GM12878 (cell line): Measurements from ENCODE around the gene ASCC1. TPM values are rescaled to one million over a fixed set of nuclear protein-coding genes. Genes with fewer than 3 reads are reported as not detected.

ENCODE experiments used
- CBX5 ChIP-seq: sonication (generic); IDR thresholded peaks from 2 replicates; pipeline ENCODE4 v1.6.1; 2016; ENCODE audit warnings: low read depth, moderate library complexity, mild to moderate bottlenecking, inconsistent platforms
- CHD2 ChIP-seq: IDR thresholded peaks from 2 replicates; pipeline ENCODE4 v1.6.1; 2011; ENCODE audit warnings: low read depth, low read length, improper control_type of control experiment, borderline replicate concordance
- CREM ChIP-seq: IDR thresholded peaks from 2 replicates; pipeline ENCODE4 v1.6.1; 2014; ENCODE audit warnings: antibody characterized with exemption, low read depth
- E4F1 ChIP-seq: fragments of 450-650 bp; IDR thresholded peaks from 2 replicates; pipeline ENCODE4 v1.6.1; 2018; ENCODE audit warnings: borderline replicate concordance, mild to moderate bottlenecking; ENCODE audit not compliant: partially characterized antibody
- EZH2 ChIP-seq: IDR thresholded peaks from 2 replicates; pipeline ENCODE4 v1.6.1; 2012; ENCODE audit warnings: low read depth, mild to moderate bottlenecking, control low read depth, inconsistent platforms, low read length, borderline replicate concordance; ENCODE audit not compliant: control insufficient read depth
- FOS ChIP-seq: IDR thresholded peaks from 3 replicates; pipeline ENCODE4 v1.6.1; 2011; ENCODE audit warnings: borderline replicate concordance; ENCODE audit not compliant: insufficient read length; ENCODE audit errors: extremely low read depth
- GABPA ChIP-seq: IDR thresholded peaks from 2 replicates; pipeline ENCODE4 v1.6.1; 2014; ENCODE audit warnings: antibody characterized with exemption, low read depth, mild to moderate bottlenecking, inconsistent platforms
- HSF1 ChIP-seq: fragments of 150-350 bp; IDR thresholded peaks from 2 replicates; pipeline ENCODE4 v1.6.1; 2014; ENCODE audit warnings: mild to moderate bottlenecking, low read depth, low read length
- IKZF1 ChIP-seq: fragments of 450-650 bp; conservative IDR thresholded peaks from 2 replicates; pipeline ENCODE4 v1.6.1; 2017; ENCODE audit warnings: antibody characterized with exemption, mild to moderate bottlenecking
- MEF2B ChIP-seq: fragments of 450-650 bp; IDR thresholded peaks from 2 replicates; pipeline ENCODE4 v1.6.1; 2018; ENCODE audit warnings: mild to moderate bottlenecking, moderate library complexity; ENCODE audit not compliant: partially characterized antibody, poor library complexity, severe bottlenecking
- MTA2 ChIP-seq: fragments of 450-650 bp; IDR thresholded peaks from 2 replicates; pipeline ENCODE4 v1.6.1; 2016; ENCODE audit warnings: low read depth, mild to moderate bottlenecking, moderate library complexity
- MXI1 ChIP-seq: fragments of 150-350 bp; IDR thresholded peaks from 2 replicates; pipeline ENCODE4 v1.6.1; 2011; ENCODE audit warnings: low read depth, mild to moderate bottlenecking, inconsistent platforms, low read length, improper control_type of control experiment
- MYB ChIP-seq: fragments of 150-350 bp; IDR thresholded peaks from 2 replicates; pipeline ENCODE4 v1.6.1; 2014; ENCODE audit warnings: mild to moderate bottlenecking, low read depth, low read length, borderline replicate concordance
- NR2C1 ChIP-seq: fragments of 450-650 bp; IDR thresholded peaks from 2 replicates; pipeline ENCODE4 v1.6.1; 2017; ENCODE audit warnings: antibody characterized with exemption, mild to moderate bottlenecking, moderate library complexity
- NRF1 ChIP-seq: conservative IDR thresholded peaks from 2 replicates; pipeline ENCODE4 v1.6.1; 2011; ENCODE audit warnings: mild to moderate bottlenecking, low read depth, low read length, improper control_type of control experiment
- RELA ChIP-seq: fragments of 450-650 bp; IDR thresholded peaks from 2 replicates; pipeline ENCODE4 v1.8.0; 2014; ENCODE audit warnings: borderline replicate concordance; ENCODE audit not compliant: partially characterized antibody
- SKIL ChIP-seq: fragments of 450-650 bp; IDR thresholded peaks from 2 replicates; pipeline ENCODE4 v1.6.1; 2017; ENCODE audit warnings: mild to moderate bottlenecking, low read depth, inconsistent platforms; ENCODE audit not compliant: poor library complexity, severe bottlenecking
- SMC3 ChIP-seq: IDR thresholded peaks from 2 replicates; pipeline ENCODE4 v1.6.1; 2011; ENCODE audit warnings: low read length, improper control_type of control experiment, borderline replicate concordance
- TAF1 ChIP-seq: IDR thresholded peaks from 2 replicates; pipeline ENCODE4 v1.6.1; 2011; ENCODE audit warnings: mild to moderate bottlenecking, low read depth, low read length, borderline replicate concordance
- TCF7 ChIP-seq: IDR thresholded peaks from 2 replicates; pipeline ENCODE4 v1.6.1; 2014; ENCODE audit warnings: antibody characterized with exemption, borderline replicate concordance
- ZBTB33 ChIP-seq: fragments of 450-650 bp; IDR thresholded peaks from 2 replicates; pipeline ENCODE4 v1.6.1; 2017; ENCODE audit warnings: mild to moderate bottlenecking
- polyA plus RNA-seq, 11 experiments: library from polyadenylated mRNA; depleted of rRNA in 4 of 11; unstranded in 6 of 11; stranded (reverse) in 5 of 11; fragments of >200 nt; fragmentation: Nextera tagmentation in 4 of 11; fragmentation: Illumina TruSeq in 1 of 11; extraction: Ambion mirVana in 4 of 11; extraction: Trizol in 1 of 11; gene quantifications; 1 replicate in 1 of 11; 2 replicates in 10 of 11; pipeline versions ENCODE4 v1.2.1 to v1.2.3, GENCODE V29; 2011 to 2016; ENCODE audit warnings: inconsistent platforms in 2 of 11, missing spikeins in 2 of 11, low read depth in 1 of 11
- total RNA-seq, 4 experiments: library from RNA; depleted of rRNA in 3 of 4; stranded (reverse); fragments of >200 nt in 3 of 4; fragmentation: Illumina TruSeq in 1 of 4; extraction: Trizol in 1 of 4; gene quantifications; 2 replicates each; pipeline versions ENCODE4 v1.2.1 to v1.2.3, GENCODE V29; 2013 to 2021

Gene ASCC1
- total and polyA plus RNA-seq, 10 of the 15 experiments (the other 5 are each of a cell fraction or from before 2014, with no cell fraction given): 23.3 to 80.6 (median 42.8) TPM

- TF ChIP-seq SKIL (peak; percentile 83), SMC3 (no peak; the same call in 1 of the 2 replicates), NRF1 (no peak), MEF2B (peak; percentile 87), TAF1 (no peak), MXI1 (no peak), GABPA (peak; percentile 44; the same call in 1 of the 2 replicates), MYB (no peak), CBX5 (0 out of 2 replicates have a peak, but pooled peaks have one; percentile 55), CREM (peak; percentile 78), EZH2 (no peak), MTA2 (peak; percentile 94), HSF1 (no peak), IKZF1 (peak; percentile 96), FOS (no peak), NR2C1 (no peak), RELA (no peak), TCF7 (peak; percentile 62; the same call in 1 of the 2 replicates), E4F1 (no peak), ZBTB33 (no peak), CHD2 (peak; percentile 43; the same call in 1 of the 2 replicates)
Measured at GRCh38 chr10:72133517-72133916, 82.6 kb downstream of the ASCC1 start (continued).
